Measurements from ENCODE around the gene ADGRL3.

DNA sequence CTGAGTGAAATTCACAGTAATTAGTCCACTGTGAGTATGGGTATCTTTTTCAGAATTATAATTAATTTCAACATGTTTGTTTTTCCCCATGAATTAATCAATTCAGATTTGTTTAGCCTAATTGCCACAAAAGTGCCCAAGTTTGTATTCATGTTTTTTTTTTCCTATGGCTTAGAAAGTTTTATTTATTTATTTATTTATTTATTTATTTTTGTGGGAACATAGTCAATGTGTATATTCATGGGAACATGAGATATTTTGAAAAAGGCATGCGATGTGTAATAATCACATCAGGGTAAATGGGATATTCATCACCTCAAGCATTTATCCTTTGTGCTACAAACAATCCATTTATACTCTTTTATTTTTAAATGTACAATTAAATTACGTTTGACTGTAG, 475.3 kb downstream of the ADGRL3 start:
- TF ChIP-seq, protein P1, sequence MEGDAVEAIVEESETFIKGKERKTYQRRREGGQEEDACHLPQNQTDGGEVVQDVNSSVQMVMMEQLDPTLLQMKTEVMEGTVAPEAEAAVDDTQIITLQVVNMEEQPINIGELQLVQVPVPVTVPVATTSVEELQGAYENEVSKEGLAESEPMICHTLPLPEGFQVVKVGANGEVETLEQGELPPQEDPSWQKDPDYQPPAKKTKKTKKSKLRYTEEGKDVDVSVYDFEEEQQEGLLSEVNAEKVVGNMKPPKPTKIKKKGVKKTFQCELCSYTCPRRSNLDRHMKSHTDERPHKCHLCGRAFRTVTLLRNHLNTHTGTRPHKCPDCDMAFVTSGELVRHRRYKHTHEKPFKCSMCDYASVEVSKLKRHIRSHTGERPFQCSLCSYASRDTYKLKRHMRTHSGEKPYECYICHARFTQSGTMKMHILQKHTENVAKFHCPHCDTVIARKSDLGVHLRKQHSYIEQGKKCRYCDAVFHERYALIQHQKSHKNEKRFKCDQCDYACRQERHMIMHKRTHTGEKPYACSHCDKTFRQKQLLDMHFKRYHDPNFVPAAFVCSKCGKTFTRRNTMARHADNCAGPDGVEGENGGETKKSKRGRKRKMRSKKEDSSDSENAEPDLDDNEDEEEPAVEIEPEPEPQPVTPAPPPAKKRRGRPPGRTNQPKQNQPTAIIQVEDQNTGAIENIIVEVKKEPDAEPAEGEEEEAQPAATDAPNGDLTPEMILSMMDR (IDR thresholded peaks at IDR 0.05), result no peak
- TF ChIP-seq POLR2A (IDR thresholded peaks at IDR 0.05; ENCODE audit: low read depth), result no peak

All from esophagus muscularis mucosa (tissue), 3 donors.